Mucosa of gallbladder (tissue), 1 donor: ENCODE measurements around the gene LRATD1. TPM values are rescaled to one million over a fixed set of nuclear protein-coding genes. Genes with fewer than 3 reads are reported as not detected.
"Not testable (repeated sequence)": the region's sequence is repeated elsewhere in the genome, so short reads cannot be mapped to it uniquely, and the experiment has no call there.

Experiments
- DNase-seq: peaks from one replicate; pipeline ENCODE4 v3.0.0-alpha.2; 2020; ENCODE audit warnings: low spot score
- total RNA-seq: library from RNA; stranded (reverse); gene quantifications from one replicate; pipeline ENCODE4 v1.2.1, GENCODE V29; 2021
- donor health status: DM: no; HTN: no; CAD: no.

The LRATD1 gene, protein sequence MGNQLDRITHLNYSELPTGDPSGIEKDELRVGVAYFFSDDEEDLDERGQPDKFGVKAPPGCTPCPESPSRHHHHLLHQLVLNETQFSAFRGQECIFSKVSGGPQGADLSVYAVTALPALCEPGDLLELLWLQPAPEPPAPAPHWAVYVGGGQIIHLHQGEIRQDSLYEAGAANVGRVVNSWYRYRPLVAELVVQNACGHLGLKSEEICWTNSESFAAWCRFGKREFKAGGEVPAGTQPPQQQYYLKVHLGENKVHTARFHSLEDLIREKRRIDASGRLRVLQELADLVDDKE
- 33.4 TPM for total RNA-seq

DNA sequence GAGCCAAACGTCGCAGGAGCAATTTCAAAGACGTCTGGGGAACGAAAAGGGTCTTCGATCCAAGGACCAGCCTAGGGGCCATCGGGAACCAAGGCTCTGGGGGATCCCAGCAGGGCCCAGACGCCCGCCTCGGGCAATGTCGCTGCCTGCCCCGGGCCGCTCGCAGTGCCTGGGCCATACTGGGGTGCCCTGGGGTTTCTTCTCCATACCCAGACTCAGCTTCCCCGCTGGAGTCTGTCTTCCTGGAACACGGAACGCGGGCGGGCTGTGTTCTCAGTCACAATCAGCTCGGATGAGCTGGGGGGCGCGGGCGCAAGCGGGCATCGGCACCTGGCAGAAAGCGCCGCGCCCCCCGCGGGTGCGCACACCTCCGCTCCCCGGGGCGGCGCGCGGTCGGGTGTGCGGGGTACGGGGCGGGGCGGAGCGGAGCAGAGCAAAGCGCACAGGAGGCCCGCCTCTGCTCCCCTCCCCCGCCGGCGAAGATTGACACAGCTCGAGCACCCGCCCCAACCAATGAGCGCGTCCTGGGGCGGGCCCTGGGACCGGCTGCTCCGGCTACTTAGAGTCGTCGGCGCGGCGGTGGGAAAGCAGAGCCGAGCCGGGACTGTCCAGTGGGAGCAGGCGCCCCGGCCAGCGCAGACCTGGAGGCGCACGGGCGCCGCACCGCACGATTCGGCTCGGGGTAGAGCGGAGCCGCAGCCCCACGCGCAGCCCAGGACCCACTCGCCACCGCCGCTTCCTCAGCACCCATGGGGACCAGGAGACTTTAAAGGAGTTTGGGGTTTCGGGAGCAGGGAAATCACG is at the start of gene LRATD1:
Gene LRATD1 (plus strand): TSS at position 585 of the 804 bp plus-strand sequence. CDS start 1,263 bp downstream, outside the sequence.
- DNase-seq: peak; percentile 93

DNA sequence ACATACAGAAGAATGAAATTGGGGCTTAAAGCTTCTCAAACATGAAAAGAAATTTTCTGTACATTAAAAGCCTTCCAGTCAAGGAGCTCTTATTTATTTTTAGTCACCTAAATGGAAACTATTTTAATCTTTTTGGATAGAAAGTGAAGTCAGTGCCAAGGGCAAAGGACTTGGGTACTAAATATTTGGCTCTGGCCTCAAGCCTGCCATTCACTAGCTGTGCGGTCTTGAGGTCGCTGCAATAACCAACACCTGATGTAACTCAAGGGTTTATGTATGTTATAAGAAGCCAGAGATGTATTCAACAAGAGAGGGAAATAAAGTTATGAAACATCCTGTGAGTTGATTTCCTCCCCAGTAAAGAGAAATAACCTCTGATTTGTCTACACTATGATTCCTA is 49.5 kb upstream of the LRATD1 start:
- no peak for DNase-seq

DNA sequence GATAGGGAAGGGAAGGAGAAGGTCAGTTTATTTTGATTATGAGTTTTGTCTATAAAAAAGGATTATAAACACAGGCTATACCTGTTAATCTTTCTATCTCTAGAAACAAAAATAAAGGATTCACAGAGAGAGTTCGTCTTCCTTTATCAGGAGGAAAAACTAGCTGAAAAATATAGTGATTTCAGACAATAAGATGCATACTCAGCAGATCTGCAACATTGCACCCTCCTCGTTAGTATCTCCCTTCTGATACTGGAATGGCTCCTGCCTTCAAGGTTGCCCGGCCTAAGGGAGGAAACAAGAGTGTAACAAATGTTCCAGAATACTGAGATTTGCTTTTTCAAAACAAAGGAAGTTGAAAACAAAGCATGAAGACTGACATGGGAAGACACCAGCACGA is 48.7 kb upstream of the LRATD1 start:
- DNase-seq: no peak

DNA sequence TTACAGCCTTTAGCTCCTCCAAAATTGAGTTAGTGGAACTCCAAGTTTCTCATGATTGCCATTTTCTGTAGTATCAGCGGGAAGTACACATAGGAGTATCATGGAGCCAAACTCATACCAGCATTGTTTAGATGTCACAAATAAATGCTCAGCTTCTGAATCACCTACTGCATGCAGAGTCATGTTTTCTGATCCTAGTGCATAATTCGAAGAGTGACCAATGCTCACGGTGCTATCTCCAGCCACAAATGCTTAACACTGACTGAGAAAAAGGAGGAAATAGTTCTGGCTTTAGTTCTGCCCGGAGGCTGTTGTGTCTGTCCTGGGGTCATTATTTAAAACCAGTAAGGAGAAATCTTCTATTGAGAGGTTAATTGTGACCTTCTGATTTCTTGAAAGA is 45.4 kb upstream of the LRATD1 start:
- no peak for DNase-seq

DNA sequence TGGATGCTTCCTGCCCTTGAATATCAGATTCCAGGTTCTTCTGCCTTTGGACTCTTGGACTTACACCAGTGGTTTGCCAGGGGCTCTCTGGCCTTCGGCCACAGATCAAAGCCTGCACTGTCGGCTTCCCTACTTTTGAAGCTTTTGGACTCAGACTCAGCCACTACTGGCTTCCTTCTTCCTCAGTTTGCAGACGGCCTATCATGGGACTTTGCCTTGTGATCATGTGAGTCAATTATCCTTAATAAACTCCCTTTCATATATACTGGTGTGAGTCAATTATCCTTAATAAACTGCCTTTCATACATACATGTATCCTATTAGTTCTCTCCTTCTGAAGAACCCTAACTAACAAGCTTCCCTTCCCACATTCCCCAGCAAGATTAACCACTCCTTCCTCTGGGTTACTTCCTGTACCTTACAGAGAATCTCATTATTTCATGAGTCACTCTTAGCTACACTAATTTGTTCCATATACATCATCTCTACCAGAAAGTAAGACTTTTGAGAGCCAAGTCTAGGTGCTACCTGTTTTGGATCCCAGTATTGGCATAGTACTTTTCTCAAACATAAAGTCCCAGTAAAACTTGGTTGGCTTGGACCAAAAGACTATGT is 31.3 kb upstream of the LRATD1 start:
- no peak for DNase-seq

DNA sequence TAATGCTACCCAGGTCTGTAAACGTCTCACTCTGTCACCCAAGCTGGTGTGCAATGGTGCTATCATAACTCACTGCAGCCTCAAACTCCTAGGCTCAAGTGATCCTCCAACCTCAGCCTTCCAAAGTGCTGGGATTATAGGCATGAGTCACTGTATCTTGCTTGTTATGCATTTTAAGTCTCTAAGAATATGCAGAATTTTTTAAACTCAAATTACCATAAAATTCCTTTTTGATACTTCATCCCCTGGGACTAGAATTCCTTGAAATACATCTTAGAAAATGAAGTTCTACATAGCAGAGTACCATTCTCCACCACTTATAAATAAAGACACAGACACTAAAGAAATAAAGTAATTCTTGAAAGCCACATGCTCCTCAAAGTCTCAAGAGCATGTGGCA is 30.2 kb upstream of the LRATD1 start:
- no peak for DNase-seq

DNA sequence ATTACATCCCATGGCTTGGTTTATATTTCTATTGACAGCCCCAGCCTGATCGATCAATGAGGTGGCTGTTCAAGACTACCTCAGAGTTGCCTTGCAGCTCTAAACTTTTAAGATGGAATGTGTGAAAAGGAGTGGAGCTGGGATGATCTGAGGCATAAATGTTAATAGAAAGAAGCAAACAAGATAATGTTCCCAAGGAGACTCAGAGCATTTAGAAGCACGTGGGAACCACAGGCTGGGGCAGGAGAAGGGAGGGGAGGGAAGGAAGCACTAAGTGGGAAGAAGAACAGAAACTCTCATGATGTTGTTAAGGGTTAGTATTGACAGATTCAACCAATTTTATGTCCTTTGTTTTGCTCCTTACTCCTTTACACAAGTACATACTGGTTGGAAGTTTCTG is 28.8 kb upstream of the LRATD1 start:
- no peak for DNase-seq

DNA sequence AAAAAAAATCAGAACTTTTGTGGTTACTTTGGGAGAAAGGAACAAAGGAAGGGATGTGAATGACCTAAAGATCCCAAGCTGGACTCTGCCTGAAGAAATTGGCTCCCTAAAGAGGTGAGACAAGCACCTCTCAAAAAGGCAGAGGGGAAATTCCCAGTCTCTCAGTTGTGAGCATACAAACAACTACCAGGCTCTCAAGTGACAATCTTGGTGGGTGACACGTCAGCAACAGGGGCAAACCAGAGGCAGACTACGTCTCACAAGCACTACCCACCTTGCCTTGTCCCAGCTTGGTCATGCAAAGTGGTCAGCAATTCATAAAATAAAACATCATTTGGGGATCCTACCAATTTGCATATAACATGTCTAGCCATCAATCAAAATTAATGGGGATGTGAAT is 24.3 kb upstream of the LRATD1 start:
- no peak for DNase-seq

DNA sequence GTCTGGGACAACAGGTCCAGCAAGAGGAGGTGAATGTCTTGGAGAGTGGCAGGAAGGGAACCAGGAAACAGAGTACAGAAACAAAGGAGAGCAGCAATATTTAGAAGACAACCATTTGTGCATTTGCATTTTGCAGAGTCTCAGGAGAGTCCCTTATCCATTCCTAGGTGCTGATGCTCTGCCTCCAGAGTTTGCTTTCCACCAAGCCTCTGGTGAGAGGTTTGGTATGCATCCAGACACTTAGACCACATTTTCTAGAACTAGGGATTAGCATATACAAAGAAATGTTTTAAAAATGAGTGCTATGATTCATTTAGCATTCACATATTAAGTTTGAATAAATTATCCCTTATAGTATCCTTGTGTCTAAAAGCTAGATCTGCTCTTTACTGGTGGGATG is 18.5 kb upstream of the LRATD1 start:
- DNase-seq: no peak

DNA sequence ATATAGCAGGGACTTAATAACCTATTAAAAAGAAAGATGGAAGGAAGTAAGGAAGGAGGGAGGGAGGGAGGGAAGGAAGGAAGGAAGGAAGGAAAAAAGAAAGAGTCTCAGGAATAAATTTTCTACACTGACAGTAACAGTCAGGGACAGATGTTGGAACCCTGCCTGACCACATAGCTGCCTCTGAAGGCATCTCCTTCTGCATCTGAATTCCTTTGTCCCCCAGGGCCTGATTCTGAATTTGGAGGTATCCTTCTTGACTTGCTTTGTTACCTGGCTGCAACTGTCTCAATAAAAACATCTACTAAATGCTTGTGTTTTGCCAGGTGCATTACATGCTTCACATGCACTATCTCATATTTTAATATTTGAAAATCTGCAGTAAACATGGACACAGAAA is 17.4 kb upstream of the LRATD1 start:
- DNase-seq: no peak

DNA sequence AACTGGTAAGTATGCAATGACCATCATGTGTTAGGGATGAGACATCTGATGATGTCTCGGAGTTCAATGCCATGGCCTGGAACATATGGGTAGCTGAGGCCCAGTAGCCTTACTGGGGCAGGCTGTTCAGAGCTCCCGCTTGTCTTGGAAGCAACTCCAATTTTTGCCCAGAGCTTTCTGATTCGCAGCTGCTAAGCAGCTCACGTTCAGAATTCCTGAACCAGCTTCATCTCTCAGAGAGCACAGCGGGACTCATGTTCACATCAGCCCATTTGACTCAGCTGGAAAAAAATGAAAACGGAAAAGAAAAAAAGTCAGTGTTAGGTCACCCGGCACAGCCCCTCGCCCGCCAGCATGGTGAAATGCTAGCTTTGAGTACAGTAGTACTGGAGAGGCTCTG is 16.8 kb upstream of the LRATD1 start:
- DNase-seq: no peak

DNA sequence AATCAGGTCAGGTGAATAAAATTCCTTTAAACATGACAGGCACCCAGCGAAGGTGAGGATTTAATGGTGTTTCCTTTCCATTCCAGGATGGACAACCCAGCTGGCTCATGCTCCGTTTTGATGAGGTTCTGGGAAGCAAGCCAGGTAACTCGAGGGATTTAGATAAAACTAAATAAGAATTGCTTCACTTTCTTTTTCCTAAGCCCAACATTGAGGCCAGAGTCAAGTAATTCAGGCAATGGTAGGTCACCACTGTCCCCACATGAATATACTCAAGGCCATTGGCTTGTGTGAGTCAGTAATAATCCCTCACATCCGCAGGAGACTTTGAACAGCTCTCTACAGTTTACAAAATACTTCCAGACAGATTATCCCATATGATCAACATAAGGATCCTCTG is 16.2 kb upstream of the LRATD1 start:
- no peak for DNase-seq

DNA sequence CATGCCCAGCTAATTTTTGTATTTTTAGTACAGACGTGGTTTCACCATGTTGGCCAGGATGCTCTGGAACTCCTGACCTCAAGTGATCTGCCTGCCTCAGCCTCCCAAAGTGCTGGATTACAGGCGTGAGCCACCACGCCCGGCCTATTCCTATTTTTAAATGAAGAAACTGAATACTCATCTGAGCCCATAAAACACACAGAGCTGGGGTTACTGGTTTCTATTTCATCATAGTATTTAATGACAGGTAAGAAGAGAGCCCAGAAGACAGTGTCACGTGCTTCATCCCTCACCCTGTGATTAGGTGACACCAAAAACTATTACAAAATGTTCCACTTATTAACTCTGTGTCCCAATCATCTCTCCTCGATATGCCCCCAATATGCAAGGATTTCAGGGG is 15.6 kb upstream of the LRATD1 start:
- DNase-seq: no peak

DNA sequence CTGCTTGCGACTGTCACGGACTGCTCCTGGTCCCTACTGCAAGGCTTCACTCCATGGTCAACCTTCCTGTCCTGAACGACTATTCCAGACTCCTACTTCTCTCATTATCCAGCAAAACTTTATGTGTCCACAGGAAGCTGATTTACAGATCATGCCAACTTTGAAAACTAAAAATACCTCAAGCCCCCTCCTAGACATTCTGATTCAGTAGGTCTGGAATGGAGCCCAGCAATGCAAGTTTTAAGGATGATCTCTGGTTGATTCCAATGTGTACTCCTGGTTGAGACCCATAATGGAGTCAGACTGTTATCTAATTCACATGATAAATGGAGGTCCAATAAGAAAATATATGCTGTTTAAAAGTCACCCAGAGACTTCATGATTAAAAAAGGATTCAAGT is 13.1 kb upstream of the LRATD1 start:
- DNase-seq: no peak

DNA sequence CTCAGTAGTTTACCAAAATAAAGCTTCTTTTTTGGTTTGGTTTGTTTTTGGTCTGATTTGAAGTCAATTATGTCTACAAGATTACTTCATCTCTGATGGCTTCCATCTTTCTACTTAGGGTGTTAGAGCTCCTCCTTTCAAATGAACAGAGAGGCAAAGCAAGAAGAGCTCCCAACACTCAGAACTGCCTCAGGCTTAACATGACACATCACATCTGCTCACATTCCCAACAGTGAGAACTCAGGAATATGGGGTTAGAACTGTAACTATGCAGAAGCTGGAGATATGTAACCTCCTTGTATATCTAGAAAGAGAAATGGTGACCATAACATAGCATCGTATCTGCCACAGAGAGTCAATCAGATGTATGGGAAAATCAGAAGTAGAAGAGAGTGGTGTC is 11.4 kb upstream of the LRATD1 start:
- no peak for DNase-seq

DNA sequence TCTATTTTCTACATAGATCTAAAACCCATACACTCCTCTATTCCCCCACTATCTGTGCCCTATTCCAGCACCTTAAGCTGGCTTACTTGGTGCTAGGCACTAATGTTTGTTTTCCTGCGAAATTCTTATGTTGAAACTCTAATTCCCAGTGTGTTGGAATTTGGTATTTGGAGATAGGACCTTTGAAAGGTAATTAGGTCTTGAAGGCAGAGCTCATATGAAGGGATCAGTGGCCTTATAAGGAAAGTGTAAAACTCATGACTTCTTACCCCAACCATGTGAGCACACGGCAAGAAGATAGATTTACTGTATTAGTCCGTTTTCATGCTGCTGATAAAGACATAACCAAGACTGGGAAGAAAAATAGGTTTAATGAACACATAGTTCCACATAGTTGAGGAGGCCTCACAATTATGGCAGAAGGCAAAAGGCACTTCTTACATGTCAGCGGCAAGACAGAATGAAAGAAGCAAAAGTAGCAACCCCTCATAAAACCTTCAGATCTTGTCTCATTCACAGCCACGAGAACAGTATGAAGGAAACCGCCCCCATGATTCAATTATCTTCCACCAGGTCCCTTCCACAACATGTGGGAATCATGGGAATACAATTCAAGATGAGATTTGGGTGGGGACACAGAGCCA is 10.5 kb upstream of the LRATD1 start:
- DNase-seq: no peak

DNA sequence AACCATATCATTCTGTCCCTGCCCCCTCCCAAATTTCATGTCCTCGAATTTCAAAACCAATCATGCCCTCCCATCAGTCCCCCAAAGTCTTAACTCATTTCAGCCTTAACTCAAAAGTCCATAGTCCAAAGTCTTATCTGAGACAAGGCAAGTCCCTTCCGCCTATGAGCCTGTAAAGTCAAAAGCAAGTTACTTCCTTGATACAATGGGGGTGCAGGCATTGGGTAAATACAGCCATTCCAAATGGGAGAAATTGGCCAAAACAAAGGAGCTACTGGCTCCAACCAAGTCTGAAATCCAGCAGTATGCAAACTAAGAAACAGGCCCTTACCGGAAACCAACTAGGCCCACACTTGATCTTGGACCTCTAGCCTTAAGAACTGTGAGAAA is 10.0 kb upstream of the LRATD1 start:
- DNase-seq: not testable (repeated sequence)

DNA sequence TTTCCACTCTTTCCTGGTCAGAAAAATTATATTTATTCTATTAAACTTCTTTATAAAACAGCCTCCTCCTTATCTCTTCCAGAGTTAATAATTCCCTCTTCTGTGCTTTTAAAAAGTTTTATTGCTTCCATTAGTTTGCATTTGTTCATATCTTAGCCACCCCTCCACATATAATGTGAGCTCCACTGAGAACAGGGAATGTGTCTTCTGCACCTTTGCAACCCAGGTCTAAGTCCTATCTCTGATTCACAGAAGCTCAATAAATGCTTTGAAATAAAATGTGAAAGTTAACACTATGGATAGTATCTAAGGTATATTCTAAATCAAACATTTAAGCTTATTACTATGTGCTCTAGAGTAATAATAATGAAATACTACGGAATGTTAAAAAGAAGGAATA is 9.3 kb upstream of the LRATD1 start:
- no peak for DNase-seq

DNA sequence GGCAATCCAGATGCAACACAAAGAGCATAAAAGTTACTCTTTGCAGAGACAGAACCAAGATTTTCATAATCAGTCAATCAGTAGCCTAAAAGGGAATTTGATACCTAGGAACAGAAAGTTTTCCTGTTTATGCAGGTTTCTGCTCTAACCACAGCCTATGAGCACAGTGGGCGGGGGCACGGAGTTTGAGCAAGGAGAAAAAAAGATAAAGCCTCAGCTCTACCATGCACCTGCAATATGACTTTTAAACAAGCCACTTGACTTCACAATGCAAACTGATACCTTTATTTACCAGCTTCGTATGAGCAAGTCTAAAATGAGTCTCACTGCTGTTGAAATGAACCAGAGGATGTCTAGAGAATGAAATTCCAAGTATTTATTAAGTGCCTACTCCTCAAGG is 5.6 kb upstream of the LRATD1 start:
- DNase-seq: no peak

DNA sequence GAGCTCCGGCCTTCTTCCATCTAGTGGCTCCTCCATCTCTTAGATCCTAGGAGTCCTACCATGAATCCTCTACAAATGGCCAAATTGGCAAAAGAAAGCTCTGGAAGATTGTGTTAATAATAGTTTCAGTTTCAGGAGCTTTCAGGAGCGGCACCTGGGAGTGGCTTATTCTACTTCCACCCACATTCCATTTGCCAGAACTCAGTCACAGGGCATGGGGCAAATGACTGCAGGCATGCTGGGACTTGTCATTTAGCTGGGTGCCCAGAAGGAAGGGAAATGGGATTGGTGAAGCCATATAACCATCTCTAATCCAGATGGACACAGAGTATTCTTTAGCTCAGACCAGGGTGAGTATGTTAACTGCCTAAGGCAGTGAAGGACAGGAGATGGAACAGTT is 3.6 kb upstream of the LRATD1 start:
- peak; percentile 53 for DNase-seq

DNA sequence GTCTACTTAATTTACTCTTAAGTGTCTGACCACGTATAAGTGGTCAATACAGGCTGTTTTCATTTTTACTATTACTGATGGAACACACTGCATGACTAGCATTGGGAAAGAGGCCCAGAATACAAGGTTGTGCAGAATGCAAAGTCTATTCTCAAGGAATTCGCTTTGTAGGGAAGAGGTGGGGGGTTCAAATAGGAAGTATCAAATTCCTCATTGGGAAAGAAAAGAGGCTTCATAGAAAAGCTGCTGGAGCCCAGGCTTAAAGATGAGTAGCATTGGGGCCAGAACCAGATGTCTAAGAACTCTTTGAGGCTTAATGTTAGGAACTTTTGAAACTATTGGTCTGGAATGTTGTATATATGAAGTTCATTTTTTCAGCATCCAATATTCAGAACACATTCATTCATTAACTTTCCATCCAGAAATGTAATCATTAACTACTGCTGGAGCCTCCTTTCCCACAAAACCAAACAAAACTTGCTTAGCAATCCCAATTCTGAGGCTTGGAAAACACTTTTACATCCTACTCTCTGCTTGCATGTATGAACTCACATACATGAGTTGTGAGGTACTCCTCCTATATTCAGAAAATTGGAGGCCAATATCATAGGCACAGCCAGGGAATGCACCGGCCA is 994 bp upstream of the LRATD1 start:
- DNase-seq: no peak

DNA sequence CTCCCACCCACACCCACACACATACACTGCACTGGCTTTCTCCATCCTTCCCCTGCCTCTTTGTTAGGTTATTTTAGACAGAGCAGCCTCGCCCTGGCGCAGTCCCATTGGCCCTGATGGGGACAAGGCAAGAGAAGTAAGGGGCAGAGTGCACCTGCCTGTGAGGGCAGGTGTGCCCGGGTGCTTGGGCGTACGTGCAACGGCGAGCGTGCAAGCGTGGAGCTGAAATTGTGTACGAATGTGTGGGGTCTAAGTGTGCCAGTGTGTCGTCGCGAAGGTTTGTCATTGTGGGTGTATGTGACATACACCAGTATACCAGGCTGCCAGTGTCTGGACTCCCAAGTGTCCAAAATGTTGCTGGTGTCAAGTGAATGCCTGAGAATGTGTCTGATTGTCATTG is 544 bp downstream of the LRATD1 start:
- no peak for DNase-seq
